Sigmoid colon (tissue), 3 donors: ENCODE data around the gene CCDC63.

Source experiments
- POLR2A ChIP-seq, 2 donors: fragments of 450-650 bp; IDR thresholded peaks; one replicate each; pipeline ENCODE4 v1.6.1; 2016; ENCODE audit warnings: antibody characterized with exemption in 2 of 2, mild to moderate bottlenecking in 2 of 2, moderate library complexity in 2 of 2
- TF ChIP-seq, protein P1 (sequence below), 4 experiments: fragments of 450-650 bp in 3 of 4; fragments of 200-600 bp in 1 of 4; IDR thresholded peaks; one replicate each; pipeline ENCODE4 v1.5.1; 2016 to 2019; ENCODE audit warnings: antibody characterized with exemption in 4 of 4, mild to moderate bottlenecking in 3 of 4, moderate library complexity in 2 of 4

GRCh38 chr12:110940296-110940695 is 93.5 kb downstream of the CCDC63 start:
- TF ChIP-seq POLR2A (IDR thresholded peaks at IDR 0.05) = no peak
- TF ChIP-seq, protein P1, sequence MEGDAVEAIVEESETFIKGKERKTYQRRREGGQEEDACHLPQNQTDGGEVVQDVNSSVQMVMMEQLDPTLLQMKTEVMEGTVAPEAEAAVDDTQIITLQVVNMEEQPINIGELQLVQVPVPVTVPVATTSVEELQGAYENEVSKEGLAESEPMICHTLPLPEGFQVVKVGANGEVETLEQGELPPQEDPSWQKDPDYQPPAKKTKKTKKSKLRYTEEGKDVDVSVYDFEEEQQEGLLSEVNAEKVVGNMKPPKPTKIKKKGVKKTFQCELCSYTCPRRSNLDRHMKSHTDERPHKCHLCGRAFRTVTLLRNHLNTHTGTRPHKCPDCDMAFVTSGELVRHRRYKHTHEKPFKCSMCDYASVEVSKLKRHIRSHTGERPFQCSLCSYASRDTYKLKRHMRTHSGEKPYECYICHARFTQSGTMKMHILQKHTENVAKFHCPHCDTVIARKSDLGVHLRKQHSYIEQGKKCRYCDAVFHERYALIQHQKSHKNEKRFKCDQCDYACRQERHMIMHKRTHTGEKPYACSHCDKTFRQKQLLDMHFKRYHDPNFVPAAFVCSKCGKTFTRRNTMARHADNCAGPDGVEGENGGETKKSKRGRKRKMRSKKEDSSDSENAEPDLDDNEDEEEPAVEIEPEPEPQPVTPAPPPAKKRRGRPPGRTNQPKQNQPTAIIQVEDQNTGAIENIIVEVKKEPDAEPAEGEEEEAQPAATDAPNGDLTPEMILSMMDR (IDR thresholded peaks at IDR 0.05) = no peak
